MM.1S (cell line): ENCODE results near the gene EGFLAM.

Experiments
- EZH2 ChIP-seq: fragments of 300-600 bp; sonication (generic); optimal IDR thresholded peaks from 2 replicates; pipeline ENCODE3; 2017; ENCODE audit warnings: low read depth, mild to moderate bottlenecking, antibody characterized with exemption, low read length, mixed read lengths
- EZH2phosphoT487 ChIP-seq: fragments of 300-600 bp; sonication (generic); IDR thresholded peaks from 2 replicates; pipeline ENCODE4 v1.6.1; 2018; ENCODE audit warnings: antibody characterized with exemption, low read length
- TF ChIP-seq, protein P1 (sequence below): fragments of 300-600 bp; sonication (generic); IDR thresholded peaks from 2 replicates; pipeline ENCODE4 v1.5.1; 2016; ENCODE audit warnings: antibody characterized with exemption, low read length, mixed read lengths

DNA sequence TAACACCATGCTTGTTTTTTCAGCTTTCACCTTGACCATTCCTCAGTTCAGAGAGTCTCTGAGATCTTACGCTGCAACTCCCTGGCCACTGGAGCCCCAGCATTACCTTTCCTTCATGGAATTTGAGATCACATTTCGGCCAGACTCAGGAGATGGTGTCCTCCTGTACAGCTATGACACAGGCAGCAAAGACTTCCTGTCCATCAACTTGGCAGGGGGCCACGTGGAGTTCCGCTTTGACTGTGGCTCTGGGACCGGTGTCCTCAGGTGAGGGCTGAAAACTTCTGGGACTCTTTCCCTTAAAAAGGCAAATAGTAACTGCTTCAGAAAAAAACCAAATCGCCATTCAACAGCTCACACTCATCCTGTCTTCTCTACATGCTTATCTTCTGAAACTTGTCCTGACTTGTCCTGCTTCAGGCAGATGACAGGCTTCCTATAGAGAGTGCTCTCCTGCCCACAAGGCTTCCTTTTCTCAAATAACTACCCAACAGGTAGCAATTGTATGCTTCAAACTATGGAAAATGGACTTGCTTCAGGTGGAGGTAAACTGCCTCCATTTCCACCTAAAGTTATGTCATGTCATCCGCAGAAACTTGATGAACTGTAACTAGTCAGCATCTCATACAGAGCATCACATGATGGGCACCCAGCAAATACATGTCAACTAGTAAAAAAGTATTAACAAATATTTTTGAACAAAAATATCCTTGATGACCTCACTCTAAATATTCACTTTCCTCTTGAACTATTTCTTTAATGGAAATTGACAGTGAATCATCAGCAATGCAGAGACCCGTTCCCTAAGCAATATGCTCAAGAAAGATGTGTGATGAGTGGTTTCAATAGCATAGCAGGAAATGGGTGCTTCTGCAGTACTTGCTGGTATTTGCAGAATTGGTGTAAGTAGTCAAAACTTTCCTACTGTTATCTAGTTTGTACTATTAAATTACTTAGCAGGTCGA, 168.9 kb downstream of the EGFLAM start:
- TF ChIP-seq, protein P1, sequence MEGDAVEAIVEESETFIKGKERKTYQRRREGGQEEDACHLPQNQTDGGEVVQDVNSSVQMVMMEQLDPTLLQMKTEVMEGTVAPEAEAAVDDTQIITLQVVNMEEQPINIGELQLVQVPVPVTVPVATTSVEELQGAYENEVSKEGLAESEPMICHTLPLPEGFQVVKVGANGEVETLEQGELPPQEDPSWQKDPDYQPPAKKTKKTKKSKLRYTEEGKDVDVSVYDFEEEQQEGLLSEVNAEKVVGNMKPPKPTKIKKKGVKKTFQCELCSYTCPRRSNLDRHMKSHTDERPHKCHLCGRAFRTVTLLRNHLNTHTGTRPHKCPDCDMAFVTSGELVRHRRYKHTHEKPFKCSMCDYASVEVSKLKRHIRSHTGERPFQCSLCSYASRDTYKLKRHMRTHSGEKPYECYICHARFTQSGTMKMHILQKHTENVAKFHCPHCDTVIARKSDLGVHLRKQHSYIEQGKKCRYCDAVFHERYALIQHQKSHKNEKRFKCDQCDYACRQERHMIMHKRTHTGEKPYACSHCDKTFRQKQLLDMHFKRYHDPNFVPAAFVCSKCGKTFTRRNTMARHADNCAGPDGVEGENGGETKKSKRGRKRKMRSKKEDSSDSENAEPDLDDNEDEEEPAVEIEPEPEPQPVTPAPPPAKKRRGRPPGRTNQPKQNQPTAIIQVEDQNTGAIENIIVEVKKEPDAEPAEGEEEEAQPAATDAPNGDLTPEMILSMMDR: no peak
- TF ChIP-seq EZH2: no peak
- no peak for TF ChIP-seq EZH2phosphoT487
